ENCODE measurements around the gene MAD1L1. TPM values are rescaled to one million over a fixed set of nuclear protein-coding genes. Genes with fewer than 3 reads are reported as not detected.

Gene MAD1L1
- total RNA-seq, 1 experiment from 2014 or later: 43.8 TPM

- H3K36me3 Mint-ChIP-seq: no peaks in the 10 kb centered on the region
- no peak for DNase-seq (ENCODE audit: low spot score)
- H3K27ac Mint-ChIP-seq: no peak overlapping the region; the same call in 1 of the 2 replicates
- ChIA-PET CTCF (no interaction called here), POLR2A (no interaction called here)
- no peaks in the 10 kb centered on the region for H3K4me1 Mint-ChIP-seq
- no peaks in the 10 kb centered on the region for H3K9me3 Mint-ChIP-seq
- ATAC-seq: no peak
- no peaks in the 10 kb centered on the region for H3K27me3 Mint-ChIP-seq (ENCODE audit: low read depth)
- TF ChIP-seq ZNF232 (CRISPR knock-in tag; IDR thresholded peaks at IDR 0.05): no peak
- no peak for TF ChIP-seq ATF1 (CRISPR knock-in tag; IDR thresholded peaks at IDR 0.05)
- TF ChIP-seq ESRRA (CRISPR knock-in tag; IDR thresholded peaks at IDR 0.05; ENCODE audit: borderline replicate concordance): no peak
- no peak for TF ChIP-seq IRF2 (CRISPR knock-in tag; IDR thresholded peaks at IDR 0.05; ENCODE audit: borderline replicate concordance, low read depth)
- no peak for TF ChIP-seq NFE2L1 (CRISPR knock-in tag; IDR thresholded peaks at IDR 0.05)
- no peak for TF ChIP-seq ZNF281 (CRISPR knock-in tag; IDR thresholded peaks at IDR 0.05)
- no peak for TF ChIP-seq CTCF (IDR thresholded peaks at IDR 0.05)
- TF ChIP-seq PRRX2 (CRISPR knock-in tag; IDR thresholded peaks at IDR 0.05): no peak
- TF ChIP-seq NFATC4 (CRISPR knock-in tag; IDR thresholded peaks at IDR 0.05): no peak
- TF ChIP-seq SMAD4 (CRISPR knock-in tag; IDR thresholded peaks at IDR 0.05): no peak
- H3K4me3 Mint-ChIP-seq: no peak overlapping the region
Observed at GRCh38 chr7:2000746-2001321, 231.9 kb downstream of the MAD1L1 start.

GRCh38 chr7:2000153-2000687 lies 232.5 kb downstream of the MAD1L1 start:
- Mint-ChIP-seq H3K27me3 (ENCODE audit: low read depth) (no peaks in the 10 kb centered on the region), H3K27ac (peak overlapping the region; percentile 89), H3K9me3 (no peaks in the 10 kb centered on the region), H3K4me1 (no peaks in the 10 kb centered on the region), H3K4me3 (no peak overlapping the region), H3K36me3 (no peaks in the 10 kb centered on the region)
- DNase-seq (ENCODE audit: low spot score) (no peak), ATAC-seq (no peak)
- no peak for TF ChIP-seq PRRX2 (CRISPR knock-in tag; IDR thresholded peaks at IDR 0.05)
- TF ChIP-seq E2F4 (CRISPR knock-in tag; IDR thresholded peaks at IDR 0.05; ENCODE audit: borderline replicate concordance, low read depth): no peak
- no peak for TF ChIP-seq ZBTB43 (CRISPR knock-in tag; IDR thresholded peaks at IDR 0.05)
- TF ChIP-seq EMX1 (CRISPR knock-in tag; IDR thresholded peaks at IDR 0.05): no peak
- TF ChIP-seq ERG (CRISPR knock-in tag; IDR thresholded peaks at IDR 0.05): no peak
- TF ChIP-seq HMGXB4 (CRISPR knock-in tag; IDR thresholded peaks at IDR 0.05): no peak
- no peak for TF ChIP-seq TEAD4 (CRISPR knock-in tag; IDR thresholded peaks at IDR 0.05)
- ChIA-PET POLR2A (no interaction called here), CTCF (no interaction called here)
